HK-2 (cell line): ENCODE measurements around the gene SMIM12.

Experiments
- DNase-seq: peaks from one replicate; pipeline ENCODE4 v3.0.0-alpha.2; 2018; ENCODE audit not compliant: unreplicated experiment

SMIM12 gene, protein sequence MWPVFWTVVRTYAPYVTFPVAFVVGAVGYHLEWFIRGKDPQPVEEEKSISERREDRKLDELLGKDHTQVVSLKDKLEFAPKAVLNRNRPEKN

DNA sequence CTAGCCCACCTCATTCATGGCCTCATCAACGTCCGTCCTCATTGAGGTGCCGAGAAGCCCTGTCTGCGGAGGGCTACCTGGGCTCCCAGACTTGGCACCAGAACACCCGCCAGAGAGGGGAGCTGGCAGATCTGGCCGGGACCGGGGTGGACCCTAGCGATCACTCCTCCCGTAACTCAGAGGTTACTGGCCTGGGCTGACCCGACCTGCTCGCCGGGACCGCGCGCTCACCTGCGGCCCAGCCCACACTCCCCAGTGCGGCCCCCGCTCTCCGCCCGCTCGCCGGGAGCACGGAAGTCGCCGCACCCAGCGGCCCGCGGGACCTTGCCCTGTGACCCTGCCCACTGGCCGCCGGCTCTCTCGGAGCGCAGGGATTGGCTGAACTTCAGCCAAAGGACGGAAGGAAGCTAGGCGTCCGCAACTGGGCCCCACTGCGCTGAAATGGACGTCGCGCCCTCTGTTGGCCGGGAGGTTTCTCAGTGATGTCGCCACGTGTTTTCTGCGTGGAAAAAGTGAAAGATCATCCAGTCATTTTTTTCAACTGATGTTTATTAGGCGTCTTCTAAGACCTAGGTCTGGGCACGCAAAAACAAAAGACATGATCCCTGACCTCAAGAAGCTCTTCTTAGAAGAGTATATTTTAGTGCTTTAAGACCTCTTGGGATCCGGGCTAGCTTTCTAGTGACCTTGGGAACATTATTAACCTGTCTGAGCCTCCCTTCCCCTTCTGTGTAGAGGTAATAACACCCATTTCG, at the start of gene SMIM12:
TSS of gene SMIM12 (minus strand) at position 304 of the 755 bp plus-strand sequence. CDS start 3,772 bp downstream, outside the sequence.
- DNase-seq, result peak; percentile 94

DNA sequence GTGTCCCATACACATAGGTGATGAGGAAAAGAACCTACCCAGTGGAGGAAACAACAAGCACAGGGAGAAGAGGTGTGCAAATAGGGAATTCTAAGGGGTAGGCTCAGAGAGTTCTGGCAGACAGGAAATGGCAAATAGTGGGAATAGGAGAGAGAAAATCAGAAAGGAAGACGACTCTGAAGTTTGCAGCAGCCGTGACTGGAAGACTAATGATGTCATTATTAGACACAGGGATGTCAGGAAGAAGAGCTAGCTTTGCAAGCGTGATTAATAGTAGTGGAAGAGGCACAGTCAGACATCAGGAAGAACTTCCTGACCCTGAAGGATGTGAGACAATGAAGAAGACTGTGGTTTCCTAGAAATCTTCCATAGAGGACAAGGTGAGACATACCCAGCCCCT, 48.8 kb upstream of the SMIM12 start:
- DNase-seq, result no peak

DNA sequence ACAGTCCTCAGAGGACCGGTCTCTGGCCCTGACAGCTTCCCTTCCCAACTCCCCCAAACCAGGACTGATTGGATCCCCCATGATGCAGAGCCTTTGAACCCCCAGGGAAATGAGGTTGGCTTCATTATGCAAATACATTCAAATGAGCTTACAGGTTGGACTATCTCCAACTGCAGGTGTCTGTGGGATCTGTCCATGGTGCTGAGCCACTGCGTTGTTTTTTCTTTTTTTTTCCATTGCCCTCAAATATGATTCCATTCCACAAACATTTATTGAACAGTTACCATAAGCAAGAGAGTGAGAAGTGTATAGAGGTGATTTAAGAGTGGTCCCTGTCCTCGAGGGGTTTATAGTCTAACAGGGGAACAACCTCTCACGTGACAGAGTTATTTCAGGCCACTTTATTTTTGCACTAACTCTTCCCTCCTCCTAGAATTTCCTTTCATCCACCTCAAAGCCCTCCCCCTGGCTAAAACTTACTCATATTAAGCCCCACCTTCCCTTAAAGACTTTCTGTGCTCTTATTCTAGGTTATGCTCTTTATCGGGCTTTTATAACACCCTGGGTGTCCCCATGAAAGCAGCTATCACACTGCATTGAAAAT, 48.0 kb upstream of the SMIM12 start:
- DNase-seq, result no peak

DNA sequence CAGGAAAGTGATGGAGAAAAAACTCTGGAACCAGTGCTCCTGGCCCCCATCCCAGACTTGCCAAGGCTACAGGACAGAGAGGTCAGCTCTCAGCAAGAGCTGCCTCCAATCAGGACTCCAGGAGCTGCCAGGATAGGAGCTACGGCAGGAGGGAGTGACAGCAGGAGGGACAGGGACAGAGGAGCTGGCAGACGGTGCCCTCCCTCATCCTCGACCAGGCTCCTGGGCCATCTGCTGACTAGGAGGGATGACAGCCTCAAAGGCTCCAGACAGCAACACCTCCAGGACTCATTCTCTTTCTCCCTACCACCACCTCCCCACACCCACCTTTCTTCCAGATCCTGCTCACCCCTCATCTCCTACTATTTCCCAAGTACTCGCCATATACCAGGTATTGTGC, 47.2 kb upstream of the SMIM12 start:
- no peak for DNase-seq

DNA sequence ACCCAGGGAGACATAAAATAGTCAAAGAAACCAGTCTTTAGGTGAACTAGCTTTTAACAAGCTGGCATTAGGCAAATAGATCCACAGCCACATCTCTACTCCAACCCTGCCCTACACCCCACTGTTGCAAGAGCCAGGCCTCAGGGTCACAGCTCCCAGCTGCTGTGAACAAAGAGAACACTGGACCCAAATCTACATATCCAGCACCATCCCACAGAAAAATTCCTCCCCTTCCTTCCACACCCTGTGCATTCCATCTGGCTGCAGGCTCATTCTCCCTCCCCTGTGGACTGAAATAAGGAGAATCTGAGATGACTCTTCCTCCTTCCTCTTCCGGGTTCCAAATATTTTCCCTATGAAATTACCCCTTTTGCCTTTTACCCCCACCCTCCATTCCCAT, 46.7 kb upstream of the SMIM12 start:
- DNase-seq, result no peak

DNA sequence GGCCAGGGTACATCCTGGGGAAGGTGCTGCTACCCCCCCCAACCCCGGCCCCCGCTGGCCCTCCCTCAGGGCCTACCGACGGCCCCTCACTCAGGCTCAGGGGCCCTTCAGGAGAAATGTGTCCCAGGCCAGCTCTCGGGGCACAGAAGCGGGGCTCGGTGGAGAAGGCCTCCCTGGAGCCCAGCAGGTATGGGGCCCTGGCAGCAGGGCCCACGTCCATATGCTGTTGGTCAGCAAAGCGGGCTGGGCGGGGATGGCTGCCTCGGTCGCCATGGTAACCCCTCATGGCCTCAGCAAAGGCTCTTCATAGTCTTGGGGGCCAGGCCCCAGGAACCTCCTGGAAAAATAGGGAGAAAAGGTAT, 45.5 kb upstream of the SMIM12 start:
- no peak for DNase-seq

DNA sequence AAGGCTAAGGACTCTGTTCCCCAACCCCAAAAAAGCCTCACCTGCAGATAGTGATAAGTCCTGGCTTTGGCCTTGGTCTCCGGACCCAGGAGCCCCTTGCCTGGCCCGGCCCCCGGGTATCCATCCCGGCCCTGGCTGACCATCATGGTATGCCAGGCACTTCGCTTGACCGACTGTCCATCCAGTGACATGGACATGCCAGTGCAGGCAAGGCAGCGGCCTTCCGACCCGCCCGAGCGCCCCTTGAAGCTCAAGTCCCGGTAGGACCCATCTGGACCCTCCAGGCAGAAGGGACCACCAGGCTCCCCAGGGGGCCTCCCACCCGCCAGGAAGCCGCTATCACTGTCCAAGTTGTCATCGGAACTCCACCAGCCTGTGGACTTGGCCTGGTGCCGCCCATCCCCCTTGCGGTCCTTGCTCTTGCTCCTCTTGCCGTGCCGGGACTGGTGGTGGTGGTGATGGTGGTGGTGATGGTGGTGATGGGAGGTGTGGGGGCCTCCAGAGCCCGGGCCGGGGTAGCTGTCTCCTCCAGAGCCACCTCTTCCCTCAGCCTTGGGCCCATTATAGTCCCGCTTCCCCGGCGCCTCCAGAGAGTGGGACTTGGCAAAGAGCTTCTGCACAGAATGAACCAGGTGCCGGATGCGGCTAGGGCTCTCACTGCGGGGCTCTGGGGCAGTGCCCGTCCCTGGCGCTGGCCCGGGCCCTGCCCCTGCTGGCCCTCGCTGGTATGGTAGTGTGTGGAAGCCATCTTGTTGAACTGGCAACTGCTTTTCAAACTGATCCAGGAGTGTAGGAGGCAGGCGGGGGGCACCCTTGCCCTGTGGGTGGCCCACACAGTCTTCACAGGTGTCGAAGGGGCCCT, 44.9 kb upstream of the SMIM12 start:
- no peak for DNase-seq

DNA sequence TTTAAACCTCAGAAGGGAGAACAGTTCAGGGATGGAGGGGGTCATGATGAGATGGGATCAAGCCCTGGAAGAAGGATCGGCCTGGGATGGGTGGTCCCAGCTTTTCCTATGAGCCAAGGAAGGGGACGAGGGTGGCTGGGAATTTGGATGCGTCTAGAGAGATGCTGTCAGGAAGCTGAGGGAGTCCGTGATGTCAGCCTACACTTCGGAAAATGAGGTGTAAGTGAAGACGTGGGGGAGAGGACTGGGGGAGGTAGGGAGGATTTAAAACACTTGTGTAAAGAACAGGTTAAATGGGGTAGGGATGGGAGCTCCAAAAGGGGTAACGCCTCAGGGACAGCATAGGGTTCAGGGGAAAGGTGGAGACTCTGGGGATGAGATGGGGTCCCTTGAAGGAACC, 42.4 kb upstream of the SMIM12 start:
- no peak for DNase-seq

DNA sequence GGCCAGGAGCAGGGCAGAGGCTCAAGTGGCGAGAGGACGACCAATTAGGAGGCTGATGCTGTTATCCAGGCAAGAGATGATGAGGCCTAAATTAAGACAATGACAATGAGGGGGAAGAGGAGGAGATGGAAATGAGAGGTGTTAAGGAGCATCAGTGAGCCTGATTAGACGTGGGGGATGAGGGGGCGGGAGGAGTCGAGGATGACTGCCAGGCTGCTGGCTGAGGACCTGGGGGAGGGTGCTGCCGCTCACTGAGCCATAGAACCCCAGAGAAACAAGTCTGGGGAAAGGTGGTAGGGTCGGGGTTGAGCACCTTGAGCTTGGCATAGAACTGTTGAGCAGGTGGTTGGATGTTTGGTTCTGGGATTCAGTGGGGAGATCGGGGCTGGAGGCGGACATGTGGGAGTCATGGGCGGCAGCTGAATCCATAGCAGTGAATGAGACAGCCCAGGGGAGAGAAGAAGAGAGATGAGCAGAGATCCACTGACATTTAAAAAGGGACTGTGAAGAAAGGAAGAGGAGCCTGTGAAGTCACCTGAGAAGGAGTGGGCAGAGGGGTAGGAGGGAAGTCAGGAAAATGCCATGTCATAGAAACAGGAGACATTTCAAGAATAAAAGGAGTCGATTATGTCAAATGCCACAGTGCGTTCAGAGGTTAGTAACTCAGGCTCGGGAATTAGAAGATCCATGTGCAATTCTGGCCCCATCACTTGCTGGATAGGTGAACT, 41.4 kb upstream of the SMIM12 start:
- DNase-seq, result no peak

DNA sequence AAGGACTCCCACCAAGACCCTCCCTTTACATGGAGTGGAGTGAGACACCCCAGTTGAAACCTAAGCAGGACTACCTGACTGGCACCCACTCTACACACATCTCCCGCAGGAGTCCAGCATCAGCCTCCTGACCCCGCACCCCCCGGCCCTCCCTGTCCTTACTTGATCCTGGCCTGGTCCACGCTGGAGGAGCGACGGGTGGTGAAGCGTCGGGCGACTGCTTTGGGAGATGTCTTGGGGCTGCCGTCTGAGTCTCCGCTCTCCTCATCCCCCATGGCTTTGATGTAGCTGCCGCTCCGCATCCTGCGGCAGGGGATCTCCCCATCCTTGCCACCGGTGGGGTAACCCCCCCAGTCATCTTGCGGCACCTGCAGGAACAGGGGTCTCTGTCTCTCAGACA, 40.4 kb upstream of the SMIM12 start:
- DNase-seq, result no peak

DNA sequence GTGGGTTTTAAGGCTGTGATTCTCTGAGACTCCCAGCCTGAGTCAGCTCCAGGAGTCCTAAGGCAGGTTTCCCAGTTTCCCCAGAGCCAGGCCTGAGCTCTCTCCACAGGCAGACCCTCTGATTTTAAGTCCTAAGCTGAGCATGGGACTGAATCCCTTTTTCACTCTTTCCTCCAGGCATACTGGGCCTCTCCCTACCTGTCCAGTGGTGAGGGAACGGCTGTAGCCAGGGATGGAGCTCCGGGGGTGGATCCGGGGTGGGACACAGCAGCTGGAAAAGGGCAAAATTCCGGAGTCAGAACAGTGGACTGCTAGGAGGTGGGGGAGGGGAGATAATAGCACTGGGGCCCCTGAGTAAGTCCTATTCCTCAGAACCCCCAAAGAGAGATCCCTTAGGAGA, 39.9 kb upstream of the SMIM12 start:
- DNase-seq, result no peak

DNA sequence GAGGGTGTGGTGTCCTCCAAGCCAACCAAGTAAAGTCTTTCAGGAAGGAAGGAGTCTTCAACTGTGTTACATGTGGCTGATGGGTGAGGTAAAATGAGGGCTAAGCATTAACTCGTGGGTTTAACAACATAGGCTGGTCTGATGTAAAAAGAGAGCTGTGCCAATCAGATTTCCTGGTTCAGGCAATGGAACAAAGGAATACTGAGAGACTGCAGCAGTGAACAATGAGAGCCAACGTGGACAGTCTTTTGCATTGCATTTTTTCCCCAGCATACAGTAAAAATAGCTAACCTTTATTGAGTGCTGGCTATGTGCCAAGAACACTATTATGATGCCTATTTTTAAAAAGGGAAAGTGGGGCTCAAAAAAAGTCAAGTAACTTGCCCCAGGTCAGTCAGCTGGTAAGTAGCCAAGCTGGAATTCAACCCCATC, 38.8 kb upstream of the SMIM12 start:
- no peak for DNase-seq

DNA sequence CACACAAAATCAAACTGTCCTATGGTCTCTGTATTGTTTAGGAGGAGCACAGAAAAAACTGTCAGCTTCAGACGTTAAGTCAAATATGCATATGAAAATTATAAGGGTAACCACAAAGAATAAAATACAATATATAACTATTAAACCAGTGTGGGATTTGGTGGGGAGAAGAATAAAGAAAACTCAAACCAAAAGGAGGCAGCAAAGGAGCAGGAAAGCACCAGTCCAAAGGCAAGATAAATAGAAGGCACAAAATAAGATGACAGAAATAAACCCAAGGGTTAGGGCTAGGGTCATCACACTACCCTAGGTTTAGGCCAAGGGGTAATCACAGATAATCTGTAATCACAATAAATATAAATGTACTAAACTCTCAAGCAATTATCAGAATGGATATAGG, 37.1 kb upstream of the SMIM12 start:
- no peak for DNase-seq

DNA sequence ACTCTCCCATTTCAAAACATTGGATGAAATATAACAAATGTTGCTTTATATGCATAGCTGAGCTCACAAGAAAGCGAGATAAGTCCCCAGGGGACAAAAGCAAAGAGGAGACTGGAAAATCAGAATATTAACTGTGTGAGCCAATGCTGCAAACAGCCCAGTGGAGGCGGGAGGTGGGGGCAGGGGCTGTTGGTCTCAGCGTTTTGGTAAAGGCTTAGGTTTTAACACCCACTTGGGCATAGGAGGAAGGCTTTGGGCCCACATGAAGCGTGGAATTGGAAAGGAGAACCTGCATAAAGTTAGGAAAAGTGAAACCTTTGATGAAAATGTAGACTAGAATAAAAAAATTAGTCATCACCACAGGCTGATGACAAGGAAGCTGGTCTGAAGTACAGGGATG, 30.2 kb upstream of the SMIM12 start:
- DNase-seq, result no peak

DNA sequence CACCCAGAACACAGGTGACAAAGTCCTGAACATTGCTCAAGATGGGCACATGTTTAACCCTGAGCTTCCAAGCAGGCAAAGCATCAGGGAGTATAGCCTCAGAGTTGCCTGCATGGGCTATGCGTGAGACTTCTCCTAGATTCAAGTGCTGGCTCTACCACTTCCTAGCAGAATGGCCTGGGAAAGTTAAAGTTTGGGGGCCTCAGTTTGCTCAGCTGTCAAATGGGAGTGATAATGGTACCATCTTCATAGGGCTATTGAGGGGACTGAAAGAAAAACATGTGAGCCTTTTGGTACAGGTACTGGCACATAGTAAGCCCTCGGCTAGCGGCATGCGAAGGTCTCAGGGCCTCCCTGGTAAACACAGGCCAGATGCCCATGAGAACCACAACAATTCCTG, 28.0 kb upstream of the SMIM12 start:
- no peak for DNase-seq

DNA sequence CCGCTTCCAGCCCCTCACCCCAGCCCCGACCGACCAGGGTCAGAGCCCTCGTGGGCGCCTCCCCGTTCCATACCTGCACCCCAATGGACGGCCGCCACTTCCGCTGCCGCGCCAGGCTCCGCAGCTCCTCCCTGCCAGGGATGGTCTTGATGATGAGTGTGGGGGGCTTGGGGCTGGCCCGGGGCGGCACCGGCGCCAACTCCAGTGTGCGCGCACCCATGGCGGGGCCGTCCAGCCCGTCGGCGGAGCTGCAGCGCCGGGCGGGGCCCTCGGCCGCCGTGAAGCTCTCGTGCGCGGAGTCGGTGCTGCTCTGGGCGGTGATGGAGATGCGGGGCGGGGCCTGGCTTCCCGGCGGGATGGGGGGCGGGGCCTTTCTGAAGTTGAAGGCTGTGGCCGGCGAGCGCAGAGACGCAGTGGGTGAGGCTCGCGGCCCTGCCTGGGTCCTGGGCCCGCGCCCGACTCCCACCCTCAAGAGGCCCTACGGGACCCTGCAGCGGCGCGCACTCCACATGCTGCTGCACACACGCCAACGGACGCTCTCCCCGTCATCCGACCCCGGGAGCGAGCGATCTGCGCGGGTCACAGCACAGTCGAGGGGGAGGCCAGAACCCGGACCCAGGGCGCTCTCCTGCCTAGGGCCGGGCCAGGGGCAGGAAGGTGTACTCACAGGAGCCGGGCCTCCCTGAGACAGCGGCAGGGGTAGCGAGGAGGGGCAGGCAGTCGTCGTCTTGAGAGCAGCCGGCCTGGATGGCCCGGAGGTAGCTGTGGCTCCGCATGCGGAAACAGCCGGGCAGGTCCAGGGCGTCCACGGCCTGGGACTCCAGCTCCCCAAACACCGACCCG, 26.1 kb upstream of the SMIM12 start:
- DNase-seq, result no peak

DNA sequence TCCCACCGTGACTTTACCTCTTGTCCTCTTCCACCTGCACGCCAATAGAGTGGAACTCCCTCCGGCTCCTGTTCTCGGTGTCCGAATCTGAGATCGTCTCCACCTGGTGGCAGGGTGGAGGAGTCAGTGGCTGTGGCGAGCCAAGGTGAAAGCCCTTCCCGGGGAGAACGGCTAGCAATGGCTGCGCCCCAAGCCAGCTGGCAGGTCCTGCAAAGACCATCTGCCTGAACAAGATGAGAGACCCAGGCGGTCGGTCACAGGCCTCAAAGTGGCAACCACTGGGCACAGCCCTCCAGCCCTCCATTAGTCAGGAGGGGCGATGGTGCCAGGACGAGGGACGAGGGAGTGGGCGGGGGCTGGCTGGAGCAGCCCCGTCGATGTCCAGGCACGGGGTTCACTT, 25.4 kb upstream of the SMIM12 start:
- DNase-seq, result no peak

DNA sequence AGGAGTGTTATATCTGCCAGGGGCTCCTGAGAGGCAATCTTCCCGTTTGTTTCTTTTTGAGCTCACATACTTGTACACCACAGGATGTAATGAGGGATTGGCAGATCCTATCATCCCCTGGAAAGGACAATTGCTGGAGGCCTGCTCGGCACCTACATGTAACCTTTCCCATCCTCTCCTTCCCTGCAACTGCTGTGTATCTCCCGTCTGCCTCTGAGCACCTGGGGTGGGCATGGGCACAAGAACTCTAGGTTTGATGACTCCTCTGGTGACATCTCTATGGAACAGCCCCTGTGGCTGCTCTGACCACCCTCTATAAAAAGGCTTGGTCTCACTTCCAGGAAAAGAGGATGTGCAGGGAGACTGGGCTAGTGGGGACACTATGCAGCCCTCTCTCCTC, 25.0 kb upstream of the SMIM12 start:
- no peak for DNase-seq

DNA sequence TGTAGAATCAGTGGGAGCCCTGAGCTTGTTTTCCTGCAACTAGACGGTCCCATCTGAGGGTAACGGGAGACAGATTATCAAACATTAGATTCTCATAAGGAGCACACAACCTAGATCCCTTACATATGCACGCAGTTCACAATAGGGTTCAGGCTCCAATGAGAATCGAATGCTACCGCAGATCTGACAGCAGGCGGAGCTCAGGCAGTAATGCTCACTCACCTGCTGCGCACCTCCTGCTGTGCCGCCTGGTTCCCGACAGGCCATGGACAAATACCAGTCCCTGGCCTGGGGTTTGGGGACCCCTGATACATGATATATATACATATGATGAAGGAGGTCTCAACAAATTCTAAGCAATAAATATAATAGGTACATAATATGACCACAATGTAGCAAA, 19.7 kb upstream of the SMIM12 start:
- no peak for DNase-seq

DNA sequence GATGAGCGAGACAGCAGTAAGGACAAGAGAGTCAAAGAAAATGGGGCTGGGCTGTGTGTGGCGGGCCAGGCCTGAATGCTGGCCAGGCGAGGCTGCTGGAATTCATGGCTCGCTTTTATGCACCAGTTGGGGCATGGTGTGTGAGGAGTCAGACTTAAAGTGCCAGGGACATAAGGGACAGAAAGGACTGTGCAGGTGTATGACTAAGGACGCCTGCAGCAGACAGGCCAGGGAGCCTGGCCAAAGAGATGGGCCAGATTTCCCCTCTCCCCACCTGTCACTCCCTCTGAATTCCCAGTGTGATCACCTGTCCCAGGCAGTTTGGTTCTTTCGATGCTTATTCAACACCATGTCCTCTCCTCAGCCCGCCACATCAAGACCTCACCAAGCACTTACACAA, 16.9 kb upstream of the SMIM12 start:
- DNase-seq, result no peak
